ENCODE results near the gene PCDHGB1. TPM values are rescaled to one million over a fixed set of nuclear protein-coding genes. Genes with fewer than 3 reads are reported as not detected.

The PCDHGB1 gene
- total and polyA plus RNA-seq, 2 donors (not counting 3 experiments of a cell fraction or from before 2014, with no cell fraction given) = 0.39 to 0.62 TPM

DNA sequence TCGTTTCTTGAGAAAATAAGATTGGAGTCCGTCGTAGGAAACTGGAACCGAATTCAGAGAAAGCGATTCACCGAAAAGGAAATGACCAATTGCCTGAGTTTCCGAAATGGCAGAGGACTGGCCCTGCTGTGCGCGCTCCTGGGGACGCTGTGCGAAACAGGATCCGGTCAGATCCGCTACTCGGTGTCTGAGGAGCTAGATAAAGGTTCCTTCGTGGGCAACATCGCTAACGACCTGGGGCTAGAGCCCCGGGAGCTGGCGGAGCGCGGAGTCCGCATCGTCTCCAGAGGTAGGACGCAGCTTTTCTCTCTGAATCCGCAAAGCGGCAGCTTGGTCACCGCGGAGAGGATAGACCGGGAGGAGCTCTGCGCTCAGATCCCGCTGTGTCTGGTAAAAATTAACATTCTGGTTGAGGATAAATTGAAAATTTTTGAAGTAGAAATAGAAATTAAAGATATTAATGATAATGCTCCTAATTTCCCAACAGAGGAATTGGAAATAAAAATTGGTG lies 5.9 kb upstream of the PCDHGB1 start:
- no peak overlapping the region for H3K27ac ChIP-seq (ENCODE audit: insufficient read depth, low read depth, low read length)
- no peak for DNase-seq (ENCODE audit: low read depth, low spot score)
- H3K4me2 ChIP-seq (ENCODE audit: insufficient read depth, low read length) = peak overlapping the region; percentile 65
- H3K79me2 ChIP-seq (ENCODE audit: control insufficient read depth, insufficient read depth, low read length) = no peaks in the 10 kb centered on the region
- TF ChIP-seq POLR2A (IDR thresholded peaks at IDR 0.05; ENCODE audit: low read depth, low read length) (no peak), JUN (IDR thresholded peaks at IDR 0.05; ENCODE audit: borderline replicate concordance, insufficient read depth, insufficient read length, low read depth) (no peak), GATA2 (IDR thresholded peaks at IDR 0.05; ENCODE audit: insufficient read depth, insufficient read length, low read depth, low read length) (no peak), FOS (IDR thresholded peaks at IDR 0.05; ENCODE audit: borderline replicate concordance, insufficient read depth, low read length) (no peak), MYC (IDR thresholded peaks at IDR 0.05; ENCODE audit: low read depth, low read length) (no peak), EZH2 (IDR thresholded peaks at IDR 0.05; ENCODE audit: borderline replicate concordance, low read depth, low read length, severe bottlenecking) (no peak), POLR2AphosphoS5 (IDR thresholded peaks at IDR 0.05; ENCODE audit: insufficient read depth, low read depth, low read length) (no peak)
- TF ChIP-seq, protein P1, sequence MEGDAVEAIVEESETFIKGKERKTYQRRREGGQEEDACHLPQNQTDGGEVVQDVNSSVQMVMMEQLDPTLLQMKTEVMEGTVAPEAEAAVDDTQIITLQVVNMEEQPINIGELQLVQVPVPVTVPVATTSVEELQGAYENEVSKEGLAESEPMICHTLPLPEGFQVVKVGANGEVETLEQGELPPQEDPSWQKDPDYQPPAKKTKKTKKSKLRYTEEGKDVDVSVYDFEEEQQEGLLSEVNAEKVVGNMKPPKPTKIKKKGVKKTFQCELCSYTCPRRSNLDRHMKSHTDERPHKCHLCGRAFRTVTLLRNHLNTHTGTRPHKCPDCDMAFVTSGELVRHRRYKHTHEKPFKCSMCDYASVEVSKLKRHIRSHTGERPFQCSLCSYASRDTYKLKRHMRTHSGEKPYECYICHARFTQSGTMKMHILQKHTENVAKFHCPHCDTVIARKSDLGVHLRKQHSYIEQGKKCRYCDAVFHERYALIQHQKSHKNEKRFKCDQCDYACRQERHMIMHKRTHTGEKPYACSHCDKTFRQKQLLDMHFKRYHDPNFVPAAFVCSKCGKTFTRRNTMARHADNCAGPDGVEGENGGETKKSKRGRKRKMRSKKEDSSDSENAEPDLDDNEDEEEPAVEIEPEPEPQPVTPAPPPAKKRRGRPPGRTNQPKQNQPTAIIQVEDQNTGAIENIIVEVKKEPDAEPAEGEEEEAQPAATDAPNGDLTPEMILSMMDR (IDR thresholded peaks at IDR 0.05; ENCODE audit: extremely low read depth in 1 of 2, insufficient read depth in 1 of 2, low read depth in 1 of 2, low read length in 2 of 2) = no peak
- TF ChIP-seq, protein P2, sequence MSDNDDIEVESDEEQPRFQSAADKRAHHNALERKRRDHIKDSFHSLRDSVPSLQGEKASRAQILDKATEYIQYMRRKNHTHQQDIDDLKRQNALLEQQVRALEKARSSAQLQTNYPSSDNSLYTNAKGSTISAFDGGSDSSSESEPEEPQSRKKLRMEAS (IDR thresholded peaks at IDR 0.05; ENCODE audit: insufficient read depth, insufficient read length) = no peak
- H2AFZ ChIP-seq (ENCODE audit: low read depth, low read length) = peak overlapping the region; percentile 86
- CTCF ChIA-PET = interaction anchor here (0.8 to 3.8 kb wide), 24 partner anchors 9 to 223 kb away, joined by 3 to 38 read pairs (median 6); partner anchors contain the start of genes PCDHB9, PCDHGA1, PCDHGA10 and PCDHGA12
- POLR2A ChIA-PET = interaction anchor here (1.3 kb wide), 1 partner anchor 23 kb away, joined by 3 read pairs; the partner anchor contains the start of gene TAF7
- peak; percentile 50 for FAIRE-seq
- intact Hi-C loops (cut with micrococcal nuclease) = loop anchor here (2.0 kb wide), 1 partner anchor 23 kb away; the partner anchor contains the start of gene TAF7
- no peaks in the 10 kb centered on the region for H3K9me1 ChIP-seq (replicated peaks; ENCODE audit: control insufficient read depth, extremely low read depth, insufficient read depth, low read length)
- dilution Hi-C loops (cut with MboI; ENCODE audit: extremely low pct_ligation_motif_present, low sequenced_read_pairs) = no loop called here
- TSS peak; percentile 69 for BruUV-seq (replicated peaks)
- H3K4me1 ChIP-seq (ENCODE audit: control insufficient read depth, extremely low read depth, insufficient read depth, low read length) = peaks cover 3% of the 10 kb centered on the region
- H4K20me1 ChIP-seq (replicated peaks; ENCODE audit: control insufficient read depth, extremely low read depth, insufficient read depth, low read length) = no peaks in the 10 kb centered on the region
- no peaks in the 10 kb centered on the region for H3K9me3 ChIP-seq (replicated peaks; ENCODE audit: control insufficient read depth, insufficient read depth, low read length)
- H3K9ac ChIP-seq (replicated peaks; ENCODE audit: extremely low read depth, insufficient read depth, low read length) = peak overlapping the region; percentile 49
- peak overlapping the region in 2 of 3 experiments; percentile 17 to 59 for H3K4me3 ChIP-seq (replicated peaks in 1 of 3; ENCODE audit: insufficient read depth in 1 of 3, low read depth in 1 of 3, low read length in 3 of 3)
- peaks cover 7 to 29% of the 10 kb centered on the region in 2 experiments for H3K27me3 ChIP-seq (ENCODE audit: control insufficient read depth in 2 of 2, insufficient read depth in 2 of 2, low read length in 2 of 2)
- no peaks in the 10 kb centered on the region for H3K36me3 ChIP-seq (ENCODE audit: control insufficient read depth in 2 of 2, extremely low read depth in 1 of 2, insufficient read depth in 2 of 2, low read length in 2 of 2)

Measured in endothelial cell of umbilical vein (primary cell).